Astrocyte of the cerebellum (primary cell): Measurements from ENCODE around the gene KCNJ10.

Source experiments
- DNase-seq: peaks from one replicate; pipeline ENCODE4 v3.0.0-alpha.2; 2011; ENCODE audit warnings: low read depth
- H3K4me3 ChIP-seq: 2 replicates; pipeline ENCODE4 v1.5.1; 2011; ENCODE audit warnings: mild to moderate bottlenecking, low read depth, low read length, moderate library complexity
- in situ Hi-C: cut with HindIII; loops from 2 replicates; pipeline ENCODE4 v1.10.0; 2017; ENCODE audit warnings: low sequenced_read_pairs
- TF ChIP-seq, protein P1 (sequence below): IDR thresholded peaks from 2 replicates; pipeline ENCODE4 v1.5.1; 2012; ENCODE audit warnings: low read length, low read depth, moderate library complexity, mild to moderate bottlenecking; ENCODE audit errors: missing control alignments

The KCNJ10 gene

DNA sequence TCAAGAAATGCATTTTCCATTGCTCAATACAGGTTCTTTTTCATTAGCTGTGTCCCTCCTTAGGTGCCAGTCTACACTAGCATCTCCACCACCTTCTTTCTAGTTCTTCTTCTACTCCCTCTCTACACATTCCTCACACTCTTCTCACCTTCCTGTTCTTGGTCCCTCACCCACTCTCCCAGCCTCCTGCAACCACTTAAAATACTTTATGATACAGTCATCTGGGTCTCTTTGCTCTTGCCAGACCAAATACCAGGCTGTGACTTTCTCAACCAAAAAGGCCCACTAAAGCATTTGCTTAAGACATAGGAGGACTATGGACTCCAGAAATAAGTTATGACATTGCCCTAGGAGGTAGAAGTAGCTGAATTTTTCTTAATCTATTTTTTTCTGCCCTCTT is 73.3 kb downstream of the KCNJ10 start:
- no peak overlapping the region for H3K4me3 ChIP-seq
- TF ChIP-seq, protein P1, sequence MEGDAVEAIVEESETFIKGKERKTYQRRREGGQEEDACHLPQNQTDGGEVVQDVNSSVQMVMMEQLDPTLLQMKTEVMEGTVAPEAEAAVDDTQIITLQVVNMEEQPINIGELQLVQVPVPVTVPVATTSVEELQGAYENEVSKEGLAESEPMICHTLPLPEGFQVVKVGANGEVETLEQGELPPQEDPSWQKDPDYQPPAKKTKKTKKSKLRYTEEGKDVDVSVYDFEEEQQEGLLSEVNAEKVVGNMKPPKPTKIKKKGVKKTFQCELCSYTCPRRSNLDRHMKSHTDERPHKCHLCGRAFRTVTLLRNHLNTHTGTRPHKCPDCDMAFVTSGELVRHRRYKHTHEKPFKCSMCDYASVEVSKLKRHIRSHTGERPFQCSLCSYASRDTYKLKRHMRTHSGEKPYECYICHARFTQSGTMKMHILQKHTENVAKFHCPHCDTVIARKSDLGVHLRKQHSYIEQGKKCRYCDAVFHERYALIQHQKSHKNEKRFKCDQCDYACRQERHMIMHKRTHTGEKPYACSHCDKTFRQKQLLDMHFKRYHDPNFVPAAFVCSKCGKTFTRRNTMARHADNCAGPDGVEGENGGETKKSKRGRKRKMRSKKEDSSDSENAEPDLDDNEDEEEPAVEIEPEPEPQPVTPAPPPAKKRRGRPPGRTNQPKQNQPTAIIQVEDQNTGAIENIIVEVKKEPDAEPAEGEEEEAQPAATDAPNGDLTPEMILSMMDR = no peak
- in situ Hi-C loops = no loop called here
- DNase-seq = peak; percentile 67

- no peak overlapping the region for H3K4me3 ChIP-seq
- TF ChIP-seq, protein P1 = no peak
- in situ Hi-C loops = no loop called here
- DNase-seq = no peak
These were observed 75.1 kb downstream of the KCNJ10 start for GRCh38 chr1:159994896-159995295.

- in situ Hi-C loops = no loop called here
- DNase-seq = no peak
- H3K4me3 ChIP-seq = no peak overlapping the region
- TF ChIP-seq, protein P1 = no peak
These were observed 76.0 kb downstream of the KCNJ10 start for GRCh38 chr1:159993911-159994310.

DNA sequence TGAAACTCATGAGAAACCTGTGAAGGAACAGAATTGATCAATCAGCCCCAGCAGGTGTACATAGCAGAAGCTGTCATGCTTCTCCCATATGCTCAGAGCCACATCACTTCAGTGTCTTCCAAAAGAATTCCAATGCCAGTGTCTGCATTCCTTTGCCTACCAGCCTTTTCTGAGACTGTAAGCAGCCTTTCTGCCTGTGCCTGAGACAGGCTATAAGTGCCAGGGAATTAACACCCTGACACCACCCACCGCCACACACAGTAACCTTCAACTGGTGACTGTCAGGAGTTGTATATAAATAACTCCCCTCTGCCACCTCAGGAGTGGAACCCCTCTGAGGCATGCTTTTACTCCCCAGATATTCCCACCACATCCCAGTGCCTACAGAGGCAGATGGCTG is 77.8 kb downstream of the KCNJ10 start:
- no peak overlapping the region for H3K4me3 ChIP-seq
- TF ChIP-seq, protein P1 = no peak
- DNase-seq = no peak
- in situ Hi-C loops = no loop called here

DNA sequence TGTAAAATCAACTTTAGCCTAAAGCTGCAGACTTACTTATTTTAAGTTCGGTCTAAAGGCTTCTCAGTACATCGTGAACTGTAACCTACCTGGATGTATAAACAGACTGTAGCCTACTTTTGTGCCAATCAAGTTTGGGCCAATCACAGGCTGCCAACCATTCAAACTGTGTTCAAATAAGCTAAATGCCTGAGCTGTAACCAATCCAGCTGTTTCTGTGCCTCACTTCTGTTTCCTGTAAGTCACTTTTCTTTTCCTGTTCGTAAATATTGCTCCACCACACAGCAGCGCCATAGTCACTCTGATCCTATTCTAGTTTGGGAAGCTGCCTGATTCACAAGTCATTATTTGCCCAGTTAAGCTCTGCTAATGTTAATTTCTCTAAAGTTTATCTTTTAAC is 78.4 kb downstream of the KCNJ10 start:
- H3K4me3 ChIP-seq = no peak overlapping the region
- in situ Hi-C loops = no loop called here
- no peak for DNase-seq
- TF ChIP-seq, protein P1 = no peak

DNA sequence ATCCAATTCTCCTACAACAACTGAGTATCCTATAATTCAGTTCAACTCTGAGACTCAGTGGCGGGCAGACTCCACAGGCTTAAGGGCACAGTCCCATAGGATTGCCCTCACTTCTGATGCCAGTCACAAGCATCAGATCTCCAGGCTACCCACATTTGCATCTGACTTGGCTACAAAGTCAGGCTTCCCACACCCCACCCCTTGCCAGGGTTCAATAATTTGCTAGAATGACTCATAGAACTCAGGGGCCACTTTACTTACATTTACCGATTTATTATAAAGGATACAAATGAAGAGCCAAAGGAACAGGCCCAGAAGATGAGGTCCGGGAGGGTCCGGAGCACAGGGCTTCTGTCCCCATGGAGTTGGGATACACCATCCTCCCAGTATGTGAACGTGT is 80.0 kb downstream of the KCNJ10 start:
- in situ Hi-C loops = no loop called here
- DNase-seq = no peak
- no peak overlapping the region for H3K4me3 ChIP-seq
- TF ChIP-seq, protein P1 = no peak

DNA sequence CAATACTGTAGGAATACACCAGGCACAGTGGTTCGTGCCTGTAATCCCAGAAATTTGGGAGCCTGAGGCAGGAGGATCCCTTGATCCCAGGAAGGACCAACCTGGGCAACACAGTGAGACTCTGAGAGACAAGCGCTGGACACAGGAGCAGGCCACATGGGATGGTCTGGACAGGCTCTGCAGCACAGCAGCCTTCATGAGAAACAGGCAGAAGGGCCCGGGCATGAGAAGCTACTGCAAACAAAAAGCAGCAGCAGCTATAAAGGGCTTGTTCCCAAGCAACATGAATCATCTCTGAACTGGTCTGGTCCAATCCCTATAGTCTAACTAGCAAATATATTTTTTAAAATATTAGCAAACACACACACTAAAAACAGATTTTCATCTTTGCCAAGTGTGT is 80.4 kb downstream of the KCNJ10 start:
- TF ChIP-seq, protein P1 = no peak
- no peak overlapping the region for H3K4me3 ChIP-seq
- in situ Hi-C loops = no loop called here
- DNase-seq = no peak
